Mesothelial cell of epicardium (in vitro differentiated cells): ENCODE measurements around the gene HES6. TPM values are rescaled to one million over a fixed set of nuclear protein-coding genes. Genes with fewer than 3 reads are reported as not detected.

Experiments
- DNase-seq, 2 experiments: peaks; one replicate each; pipeline ENCODE4 v3.0.0; 2021; ENCODE audit warnings: low spot score in 2 of 2; ENCODE audit not compliant: unreplicated experiment in 2 of 2
- H3K27ac Mint-ChIP-seq: 2 replicates; pipeline ENCODE4 v1.8.0; 2021; ENCODE audit warnings: mixed read lengths
- H3K27me3 Mint-ChIP-seq: 2 replicates; pipeline ENCODE4 v1.8.0; 2021; ENCODE audit warnings: low read depth, mixed read lengths
- H3K36me3 Mint-ChIP-seq: 2 replicates; pipeline ENCODE4 v1.8.0; 2021; ENCODE audit warnings: mixed read lengths
- H3K4me1 Mint-ChIP-seq: 2 replicates; pipeline ENCODE4 v1.8.0; 2021; ENCODE audit warnings: mixed read lengths
- H3K4me3 Mint-ChIP-seq: 2 replicates; pipeline ENCODE4 v1.8.0; 2021; ENCODE audit warnings: mild to moderate bottlenecking, moderate library complexity, mixed read lengths
- H3K9me3 Mint-ChIP-seq: 2 replicates; pipeline ENCODE4 v1.8.0; 2021; ENCODE audit warnings: mixed read lengths
- total RNA-seq: library from RNA; stranded (reverse); gene quantifications from 3 replicates; pipeline ENCODE4 v1.2.1, GENCODE V29; 2021
- TF ChIP-seq, protein P1 (sequence below): fragments of 200-600 bp; sonication (generic); IDR thresholded peaks from one replicate; pipeline ENCODE4 v1.5.0; 2021; ENCODE audit warnings: antibody characterized with exemption; ENCODE audit not compliant: unreplicated experiment

Gene HES6
- total RNA-seq, 1 donor from 2014 or later, result 4.2 TPM

DNA sequence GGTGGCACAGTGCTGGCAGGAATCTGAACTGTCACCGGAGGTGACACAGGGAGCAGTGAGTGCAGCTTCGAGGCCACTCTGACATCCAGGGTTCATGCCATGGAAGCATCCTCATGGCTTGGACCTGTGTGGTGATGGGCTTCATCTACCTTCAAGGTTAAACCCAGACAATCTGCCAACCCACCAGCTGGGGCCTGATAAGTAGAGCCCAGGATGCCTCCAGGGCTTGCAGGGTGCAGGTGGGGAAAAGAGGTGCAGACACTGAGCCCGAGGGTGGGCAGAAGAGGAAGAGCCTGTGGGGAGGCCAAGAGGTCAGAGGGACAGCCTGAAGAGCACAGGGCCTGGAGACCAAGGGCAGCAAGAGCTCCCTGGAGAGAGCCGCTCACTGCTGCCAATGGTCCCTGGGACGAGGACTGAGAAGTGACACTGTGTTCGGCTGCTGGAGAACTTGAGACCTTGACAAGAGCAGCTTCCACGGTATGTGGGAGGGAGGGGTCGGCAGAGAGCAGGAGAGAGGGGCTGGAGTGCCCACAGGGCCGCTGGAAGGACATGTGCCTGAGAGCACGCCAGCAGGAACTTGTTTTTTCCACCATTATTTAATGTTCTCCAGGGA lies 8.1 kb upstream of the HES6 start:
- no peak overlapping the region for H3K4me3 Mint-ChIP-seq
- TF ChIP-seq, protein P1, sequence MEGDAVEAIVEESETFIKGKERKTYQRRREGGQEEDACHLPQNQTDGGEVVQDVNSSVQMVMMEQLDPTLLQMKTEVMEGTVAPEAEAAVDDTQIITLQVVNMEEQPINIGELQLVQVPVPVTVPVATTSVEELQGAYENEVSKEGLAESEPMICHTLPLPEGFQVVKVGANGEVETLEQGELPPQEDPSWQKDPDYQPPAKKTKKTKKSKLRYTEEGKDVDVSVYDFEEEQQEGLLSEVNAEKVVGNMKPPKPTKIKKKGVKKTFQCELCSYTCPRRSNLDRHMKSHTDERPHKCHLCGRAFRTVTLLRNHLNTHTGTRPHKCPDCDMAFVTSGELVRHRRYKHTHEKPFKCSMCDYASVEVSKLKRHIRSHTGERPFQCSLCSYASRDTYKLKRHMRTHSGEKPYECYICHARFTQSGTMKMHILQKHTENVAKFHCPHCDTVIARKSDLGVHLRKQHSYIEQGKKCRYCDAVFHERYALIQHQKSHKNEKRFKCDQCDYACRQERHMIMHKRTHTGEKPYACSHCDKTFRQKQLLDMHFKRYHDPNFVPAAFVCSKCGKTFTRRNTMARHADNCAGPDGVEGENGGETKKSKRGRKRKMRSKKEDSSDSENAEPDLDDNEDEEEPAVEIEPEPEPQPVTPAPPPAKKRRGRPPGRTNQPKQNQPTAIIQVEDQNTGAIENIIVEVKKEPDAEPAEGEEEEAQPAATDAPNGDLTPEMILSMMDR, result no peak
- H3K4me1 Mint-ChIP-seq, result peaks cover 2% of the 10 kb centered on the region
- H3K27ac Mint-ChIP-seq, result no peak overlapping the region
- no peaks in the 10 kb centered on the region for H3K27me3 Mint-ChIP-seq
- H3K36me3 Mint-ChIP-seq, result peaks cover 26% of the 10 kb centered on the region
- H3K9me3 Mint-ChIP-seq, result no peaks in the 10 kb centered on the region
- DNase-seq, result no peak

DNA sequence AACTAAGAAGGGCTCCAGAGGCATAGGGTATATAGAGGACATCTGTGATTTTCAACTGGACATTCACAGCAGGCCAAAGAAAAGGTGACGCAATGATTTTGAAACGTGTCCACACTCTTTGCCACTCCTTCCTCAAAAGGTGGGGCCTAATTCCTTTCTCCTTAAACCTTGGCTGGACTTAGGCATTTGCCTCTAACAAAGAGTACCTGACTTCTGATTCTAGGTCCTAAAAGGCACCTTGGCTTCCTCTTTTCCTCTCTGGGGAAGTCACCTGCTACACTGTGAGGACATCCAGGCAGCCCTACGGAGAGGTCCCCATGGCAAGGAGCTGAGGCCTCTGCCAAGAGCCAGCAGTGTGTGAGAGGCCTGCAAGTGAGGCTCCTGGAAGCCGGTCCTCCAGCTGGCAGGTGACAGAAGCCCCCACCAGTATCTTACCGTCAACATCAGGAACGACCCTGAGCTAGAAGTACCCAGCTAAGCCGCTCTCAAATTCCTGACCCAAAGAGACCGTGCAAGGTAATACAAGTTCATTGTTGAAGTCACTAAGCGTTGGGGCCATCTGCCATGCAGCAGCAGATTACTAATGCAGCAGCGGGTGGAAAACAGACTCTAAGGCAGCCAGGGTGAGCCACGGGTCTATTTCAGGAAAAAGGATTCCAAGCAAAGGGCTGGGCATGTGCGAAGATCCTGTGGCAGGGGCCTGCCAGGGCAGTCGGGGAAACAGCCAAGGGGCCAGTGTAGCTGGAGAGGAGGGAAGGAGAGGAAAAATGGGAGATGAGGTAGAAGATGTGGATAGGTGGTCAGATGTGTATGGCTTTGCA lies 7.4 kb upstream of the HES6 start:
- Mint-ChIP-seq H3K27me3 (no peaks in the 10 kb centered on the region), H3K4me1 (peaks cover 4% of the 10 kb centered on the region), H3K36me3 (peaks cover 26% of the 10 kb centered on the region), H3K27ac (no peak overlapping the region), H3K4me3 (no peak overlapping the region), H3K9me3 (no peaks in the 10 kb centered on the region)
- TF ChIP-seq, protein P1, result no peak
- DNase-seq, result no peak

DNA sequence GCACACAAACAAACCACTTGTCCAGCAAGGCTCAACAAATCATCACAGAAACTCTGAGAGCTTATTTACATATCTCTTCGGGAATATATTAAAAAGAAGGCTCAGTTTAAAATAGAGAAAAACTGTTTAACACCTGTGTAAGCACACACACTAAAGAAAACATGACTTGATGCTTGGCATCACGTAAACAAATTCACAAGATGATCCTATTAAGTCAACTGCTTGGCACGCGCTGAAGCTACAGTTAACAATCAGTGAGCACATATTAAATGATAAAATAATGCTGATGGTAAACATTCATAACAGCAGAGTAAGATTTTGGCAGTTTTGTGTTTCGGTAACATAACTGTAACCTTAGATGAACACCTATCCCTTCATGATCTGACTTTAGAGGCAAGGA lies 4.3 kb upstream of the HES6 start:
- H3K27me3 Mint-ChIP-seq, result peaks cover 12% of the 10 kb centered on the region
- H3K9me3 Mint-ChIP-seq, result no peaks in the 10 kb centered on the region
- TF ChIP-seq, protein P1, result no peak
- H3K36me3 Mint-ChIP-seq, result peaks cover 26% of the 10 kb centered on the region
- no peak overlapping the region for H3K4me3 Mint-ChIP-seq
- peaks cover 6% of the 10 kb centered on the region for H3K4me1 Mint-ChIP-seq
- DNase-seq, result no peak
- no peak overlapping the region for H3K27ac Mint-ChIP-seq

DNA sequence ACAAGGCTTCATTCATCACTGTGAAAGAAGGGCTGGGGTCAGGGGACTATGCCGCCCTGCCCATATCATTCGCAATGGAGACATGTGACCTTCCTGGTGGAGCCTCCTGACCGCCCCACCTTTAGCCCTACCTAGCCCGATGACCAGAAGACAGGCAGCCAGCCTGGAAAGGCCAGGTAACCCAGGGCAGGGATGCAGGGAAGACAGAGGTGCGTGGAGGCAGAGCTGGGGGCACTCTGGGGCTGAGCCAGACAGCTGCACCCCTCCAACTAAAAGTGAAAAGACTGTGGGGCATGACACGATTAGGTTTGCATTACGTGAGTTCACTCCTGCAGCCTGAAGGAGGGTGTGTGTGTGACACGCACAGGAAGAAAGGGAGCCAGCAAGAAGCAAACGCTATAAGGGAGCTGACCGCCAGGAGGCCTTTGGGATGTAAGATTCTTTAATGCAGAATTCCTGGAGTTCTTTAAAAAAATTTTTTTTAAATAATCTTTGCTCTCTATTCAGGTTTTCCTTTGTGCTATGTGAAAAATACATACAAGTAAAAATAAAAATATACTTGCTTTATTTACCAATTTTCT lies 3.7 kb upstream of the HES6 start:
- H3K27me3 Mint-ChIP-seq, result peaks cover 12% of the 10 kb centered on the region
- H3K4me1 Mint-ChIP-seq, result peaks cover 6% of the 10 kb centered on the region
- H3K27ac Mint-ChIP-seq, result no peak overlapping the region
- no peak overlapping the region for H3K4me3 Mint-ChIP-seq
- TF ChIP-seq, protein P1, result no peak
- no peaks in the 10 kb centered on the region for H3K9me3 Mint-ChIP-seq
- H3K36me3 Mint-ChIP-seq, result peaks cover 26% of the 10 kb centered on the region
- DNase-seq, result no peak

DNA sequence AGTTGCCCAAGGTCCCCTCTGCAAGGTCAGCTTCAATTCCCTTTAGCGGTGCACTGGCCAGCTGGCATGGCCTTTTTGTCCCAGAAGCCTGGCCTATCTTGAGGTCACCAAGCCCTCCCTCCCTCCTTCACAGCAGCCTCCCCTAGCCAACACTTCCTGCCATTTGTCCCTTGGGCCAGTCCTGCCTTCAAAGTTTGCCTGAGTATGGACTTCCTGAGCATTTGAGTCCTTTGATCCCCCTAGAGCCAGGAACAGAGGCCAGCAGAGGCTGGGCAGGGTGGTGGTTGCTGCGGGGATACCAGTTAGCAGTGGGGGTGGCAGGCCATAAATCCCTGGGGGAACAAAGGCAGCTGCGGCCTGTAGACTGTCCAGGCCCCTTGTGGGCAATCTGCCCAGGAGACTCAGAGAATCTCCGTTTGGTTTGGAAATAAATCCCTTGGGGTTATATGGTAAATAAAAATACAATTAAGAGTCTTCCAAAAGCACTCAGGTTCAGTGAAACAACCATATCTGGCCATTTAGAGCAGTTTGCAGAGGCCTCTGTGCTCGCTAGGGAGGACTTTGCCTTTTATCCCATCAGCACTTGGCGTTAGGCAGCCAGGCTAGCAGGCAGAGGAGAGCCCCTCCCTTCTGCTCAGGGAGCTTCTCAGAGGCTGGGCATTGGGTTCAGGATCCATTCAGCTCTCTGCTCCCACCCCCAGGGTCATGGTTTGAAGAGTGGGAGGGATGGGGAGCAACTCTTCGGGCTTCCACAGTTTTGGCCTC lies 3.1 kb upstream of the HES6 start:
- peaks cover 6% of the 10 kb centered on the region for H3K4me1 Mint-ChIP-seq
- TF ChIP-seq, protein P1, result no peak
- no peak overlapping the region for H3K4me3 Mint-ChIP-seq
- DNase-seq, result no peak
- no peak overlapping the region for H3K27ac Mint-ChIP-seq
- peaks cover 19% of the 10 kb centered on the region for H3K27me3 Mint-ChIP-seq
- no peaks in the 10 kb centered on the region for H3K9me3 Mint-ChIP-seq
- H3K36me3 Mint-ChIP-seq, result peaks cover 22% of the 10 kb centered on the region
